WTC11 (cell line): ENCODE results near the gene TTLL5.

ENCODE experiments used
- CBFB ChIP-seq: sonication (generic); formaldehyde crosslinking; IDR thresholded peaks from 2 replicates; pipeline ENCODE4 v1.8.1; 2022; ENCODE audit warnings: mild to moderate bottlenecking, low read depth, missing genetic modification reagents
- CTCF ChIP-seq: fragments of 200-600 bp; IDR thresholded peaks from 2 replicates; pipeline ENCODE4 v1.8.0; 2022; ENCODE audit warnings: antibody characterized with exemption
- EMX1 ChIP-seq: fragments of 250-450 bp; sonication (Bioruptor Pico); IDR thresholded peaks from 2 replicates; pipeline ENCODE4 v1.8.0; 2021; ENCODE audit warnings: mild to moderate bottlenecking
- FOXK1 ChIP-seq: sonication (generic); formaldehyde crosslinking; IDR thresholded peaks from 2 replicates; pipeline ENCODE4 v1.8.0; 2022; ENCODE audit warnings: mild to moderate bottlenecking, moderate library complexity, missing genetic modification reagents
- HMGXB4 ChIP-seq: sonication (generic); formaldehyde crosslinking; IDR thresholded peaks from 2 replicates; pipeline ENCODE4 v1.8.1; 2023; ENCODE audit warnings: mild to moderate bottlenecking, moderate library complexity, missing genetic modification reagents
- MAX ChIP-seq: sonication (generic); formaldehyde crosslinking; IDR thresholded peaks from 2 replicates; pipeline ENCODE4 v1.8.0; 2022; ENCODE audit warnings: mild to moderate bottlenecking, missing genetic modification reagents
- RELA ChIP-seq: sonication (generic); formaldehyde crosslinking; IDR thresholded peaks from 2 replicates; pipeline ENCODE4 v1.8.1; 2022; ENCODE audit warnings: missing genetic modification reagents, mild to moderate bottlenecking, borderline replicate concordance
- ZNF423 ChIP-seq: fragments of 250-450 bp; sonication (Bioruptor Pico); IDR thresholded peaks from 2 replicates; pipeline ENCODE4 v2.1.2; 2022; ENCODE audit warnings: mild to moderate bottlenecking, moderate library complexity
- ZSCAN18 ChIP-seq: fragments of 250-450 bp; sonication (Bioruptor Pico); IDR thresholded peaks from 2 replicates; pipeline ENCODE4 v2.1.2; 2022; ENCODE audit warnings: mild to moderate bottlenecking, moderate library complexity

GRCh38 chr14:75939200-75939599 is 278.2 kb downstream of the TTLL5 start:
- no peak for TF ChIP-seq RELA (CRISPR knock-in tag)
- no peak for TF ChIP-seq CBFB (CRISPR knock-in tag)
- no peak for TF ChIP-seq CTCF
- TF ChIP-seq EMX1 (CRISPR knock-in tag) = no peak
- no peak for TF ChIP-seq FOXK1 (CRISPR knock-in tag)
- TF ChIP-seq ZSCAN18 (CRISPR knock-in tag) = no peak
- TF ChIP-seq ZNF423 (CRISPR knock-in tag) = no peak
- no peak for TF ChIP-seq MAX (CRISPR knock-in tag)
- no peak for TF ChIP-seq HMGXB4
